Osteocyte (in vitro differentiated cells): ENCODE measurements around the gene ADGRG6. TPM values are rescaled to one million over a fixed set of nuclear protein-coding genes. Genes with fewer than 3 reads are reported as not detected.
"Not testable (repeated sequence)": the region's sequence is repeated elsewhere in the genome, so short reads cannot be mapped to it uniquely, and the experiment has no call there.

Experiments used
- DNase-seq: peaks from one replicate; pipeline ENCODE4 v3.0.0; 2021; ENCODE audit warnings: mixed read lengths; ENCODE audit not compliant: unreplicated experiment; ENCODE audit errors: extremely low spot score
- H3K27ac Mint-ChIP-seq: one replicate; pipeline ENCODE4 v1.8.0; 2021; ENCODE audit warnings: mild to moderate bottlenecking, mixed read lengths; ENCODE audit not compliant: unreplicated experiment
- H3K27me3 Mint-ChIP-seq: one replicate; pipeline ENCODE4 v1.8.0; 2021; ENCODE audit warnings: mixed read lengths; ENCODE audit not compliant: unreplicated experiment
- H3K36me3 Mint-ChIP-seq: one replicate; pipeline ENCODE4 v1.8.0; 2021; ENCODE audit warnings: mixed read lengths; ENCODE audit not compliant: unreplicated experiment
- H3K4me1 Mint-ChIP-seq: one replicate; pipeline ENCODE4 v1.8.0; 2021; ENCODE audit warnings: mixed read lengths; ENCODE audit not compliant: unreplicated experiment
- H3K4me3 Mint-ChIP-seq: one replicate; pipeline ENCODE4 v1.8.0; 2021; ENCODE audit warnings: mild to moderate bottlenecking, moderate library complexity, mixed read lengths; ENCODE audit not compliant: unreplicated experiment
- H3K9me3 Mint-ChIP-seq: one replicate; pipeline ENCODE4 v1.8.0; 2021; ENCODE audit warnings: mixed read lengths; ENCODE audit not compliant: unreplicated experiment
- CTCF ChIP-seq: fragments of 200-600 bp; sonication (generic); IDR thresholded peaks from 2 replicates; pipeline ENCODE4 v1.5.0; 2021; ENCODE audit warnings: antibody characterized with exemption, mild to moderate bottlenecking, moderate library complexity
- total RNA-seq: library from RNA; stranded (reverse); gene quantifications from 2 replicates; pipeline ENCODE4 v1.2.1, GENCODE V29; 2021

Gene ADGRG6
- total RNA-seq, 1 donor from 2014 or later, result 0.51 TPM

GRCh38 chr6:142452993-142453392 is 151.2 kb downstream of the ADGRG6 start:
- H3K27ac Mint-ChIP-seq, result no peak overlapping the region
- H3K9me3 Mint-ChIP-seq, result no peaks in the 10 kb centered on the region
- no peak for DNase-seq
- no peaks in the 10 kb centered on the region for H3K27me3 Mint-ChIP-seq
- no peaks in the 10 kb centered on the region for H3K36me3 Mint-ChIP-seq
- no peaks in the 10 kb centered on the region for H3K4me1 Mint-ChIP-seq
- no peak overlapping the region for H3K4me3 Mint-ChIP-seq
- no peak for TF ChIP-seq CTCF

- not testable (repeated sequence) for H3K36me3 Mint-ChIP-seq, H3K27me3 Mint-ChIP-seq, H3K4me3 Mint-ChIP-seq, H3K27ac Mint-ChIP-seq, DNase-seq, H3K4me1 Mint-ChIP-seq, H3K9me3 Mint-ChIP-seq
Measured at GRCh38 chr6:142454196-142454595, 152.4 kb downstream of the ADGRG6 start.

- not testable (repeated sequence) for H3K9me3 Mint-ChIP-seq, H3K27me3 Mint-ChIP-seq, H3K36me3 Mint-ChIP-seq, H3K4me1 Mint-ChIP-seq, H3K4me3 Mint-ChIP-seq, H3K27ac Mint-ChIP-seq, DNase-seq
Measured at GRCh38 chr6:142454848-142455247, 153.0 kb downstream of the ADGRG6 start.

- no peaks in the 10 kb centered on the region for H3K36me3 Mint-ChIP-seq
- H3K4me1 Mint-ChIP-seq, result no peaks in the 10 kb centered on the region
- DNase-seq, result no peak
- no peak overlapping the region for H3K4me3 Mint-ChIP-seq
- H3K27me3 Mint-ChIP-seq, result no peaks in the 10 kb centered on the region
- no peak overlapping the region for H3K27ac Mint-ChIP-seq
- H3K9me3 Mint-ChIP-seq, result no peaks in the 10 kb centered on the region
- TF ChIP-seq CTCF, result no peak
Measured at GRCh38 chr6:142455957-142456589, 154.3 kb downstream of the ADGRG6 start.

- TF ChIP-seq CTCF, result no peak
- Mint-ChIP-seq H3K36me3 (no peaks in the 10 kb centered on the region), H3K27ac (no peak overlapping the region), H3K9me3 (no peaks in the 10 kb centered on the region), H3K4me1 (no peaks in the 10 kb centered on the region), H3K27me3 (no peaks in the 10 kb centered on the region), H3K4me3 (no peak overlapping the region)
- no peak for DNase-seq
Measured at GRCh38 chr6:142457638-142458406, 156.0 kb downstream of the ADGRG6 start.

GRCh38 chr6:142458836-142459235 is 157.0 kb downstream of the ADGRG6 start:
- H3K27me3 Mint-ChIP-seq, result no peaks in the 10 kb centered on the region
- H3K4me3 Mint-ChIP-seq, result no peak overlapping the region
- H3K36me3 Mint-ChIP-seq, result no peaks in the 10 kb centered on the region
- TF ChIP-seq CTCF, result no peak
- no peaks in the 10 kb centered on the region for H3K9me3 Mint-ChIP-seq
- DNase-seq, result no peak
- H3K4me1 Mint-ChIP-seq, result no peaks in the 10 kb centered on the region
- no peak overlapping the region for H3K27ac Mint-ChIP-seq
